ENCODE results near the gene DIP2A. TPM values are rescaled to one million over a fixed set of nuclear protein-coding genes. Genes with fewer than 3 reads are reported as not detected.
A peak's percentile ranks its signal among the peaks of the same experiment; 100 is the strongest.

DIP2A gene
- total RNA-seq, 2 donors from 2014 or later, result 44.2 to 82.2 TPM

GRCh38 chr21:46597031-46597430 lies 138.3 kb downstream of the DIP2A start:
- Histone ChIP-seq H3K27ac (no peak overlapping the region), H3K4me3 (no peak overlapping the region), H3K9me3 (no peaks in the 10 kb centered on the region), H3K4me1 (replicated peaks) (no peaks in the 10 kb centered on the region), H3K36me3 (no peaks in the 10 kb centered on the region), H3K27me3 (replicated peaks; ENCODE audit: insufficient read depth) (no peaks in the 10 kb centered on the region)
- intact Hi-C loops (cut with DNase I), result no loop called here
- no peak for TF ChIP-seq POLR2A (IDR thresholded peaks at IDR 0.05)
- TF ChIP-seq CTCF (IDR thresholded peaks at IDR 0.05), result no peak
- TF ChIP-seq POLR2AphosphoS5 (IDR thresholded peaks at IDR 0.05), result no peak
- WGBS, result 89% methylated on average over 8 of the region's 8 CpGs
- no peak for DNase-seq (ENCODE audit: low spot score)

GRCh38 chr21:46597896-46598343 lies 139.2 kb downstream of the DIP2A start:
- 94% methylated on average over 20 of the region's 20 CpGs for WGBS
- Histone ChIP-seq H3K27ac (no peak overlapping the region), H3K4me3 (no peak overlapping the region), H3K27me3 (replicated peaks; ENCODE audit: insufficient read depth) (no peaks in the 10 kb centered on the region), H3K36me3 (no peaks in the 10 kb centered on the region), H3K4me1 (replicated peaks) (no peaks in the 10 kb centered on the region), H3K9me3 (no peaks in the 10 kb centered on the region)
- TF ChIP-seq POLR2A (IDR thresholded peaks at IDR 0.05) (no peak), CTCF (IDR thresholded peaks at IDR 0.05) (no peak), POLR2AphosphoS5 (IDR thresholded peaks at IDR 0.05) (no peak)
- no peak for DNase-seq (ENCODE audit: low spot score)
- intact Hi-C loops (cut with DNase I), result no loop called here

- Histone ChIP-seq H3K9me3 (no peaks in the 10 kb centered on the region), H3K36me3 (no peaks in the 10 kb centered on the region), H3K27ac (no peak overlapping the region), H3K4me3 (no peak overlapping the region), H3K4me1 (replicated peaks) (no peaks in the 10 kb centered on the region), H3K27me3 (replicated peaks; ENCODE audit: insufficient read depth) (no peaks in the 10 kb centered on the region)
- 74% methylated on average over 38 of the region's 38 CpGs for whole genome bisulfite sequencing
- intact Hi-C loops (cut with DNase I), result no loop called here
- TF ChIP-seq CTCF (IDR thresholded peaks at IDR 0.05) (no peak), POLR2AphosphoS5 (IDR thresholded peaks at IDR 0.05) (peak; percentile 32)
- no peak for DNase-seq (ENCODE audit: low spot score)
These were observed 140.2 kb downstream of the DIP2A start for GRCh38 chr21:46598581-46599572.

- Histone ChIP-seq H3K4me3 (no peak overlapping the region), H3K9me3 (no peaks in the 10 kb centered on the region), H3K36me3 (no peaks in the 10 kb centered on the region), H3K4me1 (replicated peaks) (no peaks in the 10 kb centered on the region), H3K27ac (no peak overlapping the region), H3K27me3 (replicated peaks; ENCODE audit: insufficient read depth) (no peaks in the 10 kb centered on the region)
- intact Hi-C loops (cut with DNase I), result no loop called here
- no peak for TF ChIP-seq POLR2A (IDR thresholded peaks at IDR 0.05)
- TF ChIP-seq POLR2AphosphoS5 (IDR thresholded peaks at IDR 0.05), result no peak
- TF ChIP-seq CTCF (IDR thresholded peaks at IDR 0.05), result no peak
- WGBS, result 68% methylated on average over 5 of the region's 5 CpGs
- no peak for DNase-seq (ENCODE audit: low spot score)
These were observed 141.6 kb downstream of the DIP2A start for GRCh38 chr21:46600305-46600704.

GRCh38 chr21:46600978-46601377 lies 142.3 kb downstream of the DIP2A start:
- no peaks in the 10 kb centered on the region for H3K27me3 ChIP-seq (replicated peaks; ENCODE audit: insufficient read depth)
- DNase-seq (ENCODE audit: low spot score), result no peak
- no peaks in the 10 kb centered on the region for H3K9me3 ChIP-seq
- no peaks in the 10 kb centered on the region for H3K4me1 ChIP-seq (replicated peaks)
- H3K4me3 ChIP-seq, result no peak overlapping the region
- H3K36me3 ChIP-seq, result no peaks in the 10 kb centered on the region
- no peak overlapping the region for H3K27ac ChIP-seq
- TF ChIP-seq POLR2AphosphoS5 (IDR thresholded peaks at IDR 0.05) (no peak), CTCF (IDR thresholded peaks at IDR 0.05) (no peak), POLR2A (IDR thresholded peaks at IDR 0.05) (no peak)
- intact Hi-C loops (cut with DNase I), result no loop called here
- WGBS, result 65% methylated on average over 9 of the region's 9 CpGs
